HL-60 (cell line): ENCODE results near the gene UNK.

Experiments used
- DNase-seq, 2 experiments: peaks; one replicate each; pipeline ENCODE4 v3.0.0-alpha.2; 2010 to 2020; ENCODE audit warnings: low read depth in 1 of 2, low spot score in 1 of 2
- H3K27ac ChIP-seq: fragments of 250-450 bp; sonication (Bioruptor Pico); replicated peaks from 2 replicates; pipeline ENCODE4 v1.5.1; 2020; ENCODE audit warnings: mild to moderate bottlenecking, moderate library complexity
- H3K27me3 ChIP-seq: fragments of 250-450 bp; sonication (Bioruptor Pico); 2 replicates; pipeline ENCODE4 v1.5.1; 2021; ENCODE audit warnings: mild to moderate bottlenecking, moderate library complexity; ENCODE audit not compliant: insufficient read depth, poor library complexity, severe bottlenecking
- H3K4me3 ChIP-seq: replicated peaks from 2 replicates; pipeline ENCODE4 v1.5.1; 2011; ENCODE audit warnings: mild to moderate bottlenecking, control low read depth, low read length; ENCODE audit not compliant: insufficient read depth
- GABPA ChIP-seq: IDR thresholded peaks from 2 replicates; pipeline ENCODE4 v1.6.1; 2012; ENCODE audit warnings: low read depth
- POLR2AphosphoS5 ChIP-seq: IDR thresholded peaks from 2 replicates; pipeline ENCODE4 v1.6.1; 2012; ENCODE audit warnings: low read depth
- REST ChIP-seq: IDR thresholded peaks from 2 replicates; pipeline ENCODE4 v1.6.1; 2012; ENCODE audit warnings: low read depth; ENCODE audit not compliant: insufficient replicate concordance
- SPI1 ChIP-seq: IDR thresholded peaks from 2 replicates; pipeline ENCODE4 v1.6.1; 2012; ENCODE audit warnings: low read depth, mild to moderate bottlenecking, borderline replicate concordance
- TF ChIP-seq, protein P1 (sequence below): IDR thresholded peaks from one replicate; pipeline ENCODE4 v1.5.1; 2011; ENCODE audit warnings: low read length, control low read depth, inconsistent platforms; ENCODE audit not compliant: insufficient read depth

Gene UNK

GRCh38 chr17:75836605-75837004 is 52.0 kb downstream of the UNK start:
- H3K4me3 ChIP-seq, result no peak overlapping the region
- H3K27ac ChIP-seq, result no peak overlapping the region
- DNase-seq, result no peak
- TF ChIP-seq GABPA (no peak), POLR2AphosphoS5 (no peak; the same call in 1 of the 2 replicates), SPI1 (no peak), REST (no peak)
- TF ChIP-seq, protein P1, sequence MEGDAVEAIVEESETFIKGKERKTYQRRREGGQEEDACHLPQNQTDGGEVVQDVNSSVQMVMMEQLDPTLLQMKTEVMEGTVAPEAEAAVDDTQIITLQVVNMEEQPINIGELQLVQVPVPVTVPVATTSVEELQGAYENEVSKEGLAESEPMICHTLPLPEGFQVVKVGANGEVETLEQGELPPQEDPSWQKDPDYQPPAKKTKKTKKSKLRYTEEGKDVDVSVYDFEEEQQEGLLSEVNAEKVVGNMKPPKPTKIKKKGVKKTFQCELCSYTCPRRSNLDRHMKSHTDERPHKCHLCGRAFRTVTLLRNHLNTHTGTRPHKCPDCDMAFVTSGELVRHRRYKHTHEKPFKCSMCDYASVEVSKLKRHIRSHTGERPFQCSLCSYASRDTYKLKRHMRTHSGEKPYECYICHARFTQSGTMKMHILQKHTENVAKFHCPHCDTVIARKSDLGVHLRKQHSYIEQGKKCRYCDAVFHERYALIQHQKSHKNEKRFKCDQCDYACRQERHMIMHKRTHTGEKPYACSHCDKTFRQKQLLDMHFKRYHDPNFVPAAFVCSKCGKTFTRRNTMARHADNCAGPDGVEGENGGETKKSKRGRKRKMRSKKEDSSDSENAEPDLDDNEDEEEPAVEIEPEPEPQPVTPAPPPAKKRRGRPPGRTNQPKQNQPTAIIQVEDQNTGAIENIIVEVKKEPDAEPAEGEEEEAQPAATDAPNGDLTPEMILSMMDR, result no peak
- H3K27me3 ChIP-seq, result no peaks in the 10 kb centered on the region

DNA sequence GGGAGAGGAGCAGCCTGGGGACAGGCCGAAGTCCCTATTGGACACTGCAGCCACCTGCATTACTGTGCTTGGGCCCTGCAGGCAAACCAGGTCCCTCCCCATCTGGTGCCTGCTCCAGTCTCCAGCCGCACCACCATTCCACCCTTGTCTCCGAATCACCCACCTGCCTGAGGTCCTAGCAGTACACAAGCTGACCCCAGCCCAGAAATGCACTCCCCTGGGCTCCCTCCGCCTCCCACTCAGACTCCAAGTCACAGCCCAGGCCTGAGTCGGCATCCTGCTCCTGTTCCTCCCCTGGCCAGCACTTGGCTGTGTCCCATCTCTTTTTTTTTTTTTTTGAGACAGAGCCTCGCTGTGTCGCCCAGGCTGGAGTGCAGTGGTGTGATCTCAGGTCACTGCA is 53.3 kb downstream of the UNK start:
- H3K4me3 ChIP-seq, result no peak overlapping the region
- no peak overlapping the region for H3K27ac ChIP-seq
- no peaks in the 10 kb centered on the region for H3K27me3 ChIP-seq
- no peak for DNase-seq
- no peak for TF ChIP-seq POLR2AphosphoS5
- TF ChIP-seq, protein P1, result no peak
- TF ChIP-seq REST, result no peak
- no peak for TF ChIP-seq SPI1
- no peak for TF ChIP-seq GABPA

- Histone ChIP-seq H3K27ac (no peak overlapping the region), H3K4me3 (no peak overlapping the region), H3K27me3 (no peaks in the 10 kb centered on the region)
- TF ChIP-seq GABPA (no peak), SPI1 (no peak), REST (no peak), POLR2AphosphoS5 (no peak)
- TF ChIP-seq, protein P1, result no peak
- DNase-seq, result no peak
Measured at GRCh38 chr17:75838410-75838809, 53.8 kb downstream of the UNK start.
